HG03280 (cell line): ENCODE data around the gene CGREF1.
"Not testable (repeated sequence)": the region's sequence is repeated elsewhere in the genome, so short reads cannot be mapped to it uniquely, and the experiment has no call there.

Experiments used
- ATAC-seq: cut with Tn5 transposase; IDR thresholded peaks from one replicate; pipeline ENCODE4 v1.9.1; 2021; ENCODE audit warnings: mild to moderate bottlenecking, moderate library complexity; ENCODE audit not compliant: unreplicated experiment

Gene CGREF1

DNA sequence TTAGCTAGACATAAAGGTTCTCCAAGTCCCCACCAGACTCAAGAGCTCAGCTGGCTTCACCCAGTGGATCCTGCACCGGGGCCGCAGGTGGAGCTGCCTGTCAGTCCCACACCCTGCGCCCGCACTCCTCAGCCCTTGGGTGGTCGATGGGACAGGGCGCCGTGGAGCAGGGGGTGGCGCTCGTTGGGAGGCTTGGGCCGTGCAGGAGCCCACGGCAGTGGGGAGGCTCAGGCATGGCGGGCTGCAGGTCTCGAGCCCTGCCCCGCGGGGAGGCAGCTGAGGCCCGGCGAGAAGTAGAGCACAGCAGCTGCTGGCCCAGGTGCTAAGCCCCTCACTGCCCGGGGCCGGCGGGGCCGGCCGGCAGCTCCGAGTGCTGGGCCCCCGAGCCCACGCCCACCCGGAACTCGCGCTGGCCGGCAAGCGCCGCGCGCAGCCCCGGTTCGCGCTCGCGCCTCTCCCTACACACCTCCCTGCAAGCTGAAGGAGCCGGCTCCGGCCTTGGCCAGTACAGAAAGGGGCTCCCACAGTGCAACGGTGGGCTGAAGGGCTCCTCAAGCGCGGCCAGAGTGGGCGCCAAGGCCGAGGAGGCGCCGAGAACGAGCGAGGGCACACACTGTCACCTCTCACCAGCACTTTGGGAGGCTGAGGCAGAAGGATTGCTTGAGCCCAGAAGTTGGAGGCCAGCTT, 7.4 kb downstream of the CGREF1 start:
- not testable (repeated sequence) for ATAC-seq

DNA sequence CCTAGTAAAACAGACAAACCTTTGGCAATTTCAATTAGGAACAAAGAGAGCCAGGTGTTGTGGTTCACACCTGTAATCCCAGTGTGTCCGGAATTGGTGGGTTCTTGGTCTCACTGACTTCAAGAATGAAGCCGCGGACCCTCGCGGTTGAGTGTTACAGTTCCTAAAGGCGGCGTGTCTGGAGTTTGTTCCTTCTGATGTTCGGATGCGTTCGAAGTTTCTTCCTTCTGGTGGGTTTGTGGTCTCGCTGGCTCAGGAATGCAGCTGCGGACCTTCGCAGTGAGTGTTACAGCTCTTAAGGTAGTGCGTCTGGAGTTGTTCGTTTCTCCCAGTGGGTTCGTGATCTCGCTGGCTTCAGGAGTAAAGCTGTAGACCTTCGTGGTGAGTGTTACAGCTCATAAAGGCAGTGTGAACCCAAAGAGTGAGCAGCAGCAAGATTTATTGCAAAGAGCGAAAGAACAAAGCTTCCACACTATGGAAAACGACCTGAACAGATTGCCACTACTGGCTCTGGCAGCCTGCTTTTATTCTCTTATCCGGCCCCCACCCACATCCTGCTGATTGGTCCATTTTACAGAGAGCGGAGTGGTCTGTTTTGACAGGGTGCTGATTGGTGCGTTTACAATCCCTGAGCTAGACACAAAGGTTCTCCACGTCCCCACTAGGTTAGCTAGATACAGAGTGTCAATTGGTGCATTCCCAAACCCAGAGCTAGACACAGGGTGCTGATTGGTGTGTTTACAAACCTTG, 8.2 kb downstream of the CGREF1 start:
- ATAC-seq = not testable (repeated sequence)

DNA sequence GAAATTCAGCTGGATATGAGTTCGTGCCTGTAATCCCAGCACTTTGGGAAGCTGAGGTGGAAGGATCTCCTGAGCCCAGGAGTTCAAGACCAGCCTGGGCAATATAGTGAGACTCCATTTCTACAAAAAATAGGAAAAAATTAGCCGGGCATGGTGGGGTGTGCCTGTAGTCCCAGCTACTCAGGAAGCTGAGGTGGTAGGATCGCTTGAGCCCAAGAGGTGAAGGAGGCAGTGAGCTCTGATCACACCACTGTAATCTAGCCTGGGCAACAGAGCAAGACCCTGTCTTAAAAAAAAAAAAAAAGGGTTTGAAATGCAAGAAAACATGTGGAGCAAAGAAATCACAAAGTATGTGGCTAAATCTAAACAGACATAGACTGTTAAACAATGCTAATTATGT, 9.8 kb downstream of the CGREF1 start:
- ATAC-seq = no peak

DNA sequence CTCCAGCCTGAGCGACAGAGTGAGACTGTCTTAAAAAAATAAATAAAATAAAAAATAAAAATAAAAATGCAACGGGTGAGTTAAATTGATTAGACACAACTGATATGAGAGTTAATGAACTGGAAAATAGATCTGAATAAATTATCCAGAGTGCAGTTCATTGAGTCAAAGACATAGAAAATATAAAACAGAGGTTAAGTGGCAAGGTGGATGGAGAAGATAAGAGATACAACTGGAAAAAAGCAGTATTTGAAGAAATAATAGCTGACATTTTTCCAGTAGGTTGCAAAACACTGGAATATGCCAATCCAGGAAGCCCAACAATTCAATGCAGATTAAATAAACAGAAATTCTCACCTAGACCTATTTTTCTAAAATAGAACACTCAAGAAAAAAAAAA, 10.7 kb downstream of the CGREF1 start:
- no peak for ATAC-seq

DNA sequence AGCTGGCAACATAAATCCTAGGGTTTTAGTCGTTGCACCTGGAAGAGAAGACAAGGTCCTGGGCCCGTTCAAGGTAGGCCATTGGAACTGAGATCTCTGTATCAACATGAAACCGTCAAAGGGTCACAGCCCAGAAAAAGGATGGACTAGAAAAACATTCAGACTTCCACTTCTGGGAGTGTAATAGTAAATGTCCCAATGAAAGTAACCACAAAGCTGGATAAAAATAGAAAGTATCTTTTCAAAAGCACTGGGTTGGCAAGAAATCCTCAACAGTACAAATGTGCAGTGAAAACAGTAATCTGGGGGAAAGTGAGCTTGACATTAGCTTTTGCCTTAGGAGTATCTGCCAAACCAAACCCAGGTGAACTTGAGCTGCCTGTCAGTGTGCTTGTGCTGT, 12.9 kb downstream of the CGREF1 start:
- ATAC-seq = no peak

DNA sequence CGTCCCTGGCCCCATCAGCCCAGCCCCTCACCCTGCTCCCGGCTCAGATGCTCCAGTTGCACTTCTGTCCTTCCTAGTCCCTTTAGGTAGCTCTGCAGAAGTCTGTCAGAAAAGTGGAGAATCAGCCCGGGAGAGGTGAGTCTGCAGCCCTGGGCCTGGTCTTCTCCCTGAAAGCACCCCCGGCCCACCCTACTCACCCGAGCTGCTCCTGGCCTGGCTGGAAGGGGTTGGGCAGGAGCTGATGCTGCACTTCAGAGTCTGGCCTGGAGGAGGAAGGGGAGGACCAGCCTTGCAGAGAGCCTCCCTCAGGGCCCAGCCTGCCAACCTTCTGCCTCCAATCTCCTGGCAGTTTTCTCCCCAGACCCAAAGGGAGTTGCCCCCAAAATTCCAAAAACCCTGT, 16.6 kb downstream of the CGREF1 start:
- ATAC-seq = no peak

DNA sequence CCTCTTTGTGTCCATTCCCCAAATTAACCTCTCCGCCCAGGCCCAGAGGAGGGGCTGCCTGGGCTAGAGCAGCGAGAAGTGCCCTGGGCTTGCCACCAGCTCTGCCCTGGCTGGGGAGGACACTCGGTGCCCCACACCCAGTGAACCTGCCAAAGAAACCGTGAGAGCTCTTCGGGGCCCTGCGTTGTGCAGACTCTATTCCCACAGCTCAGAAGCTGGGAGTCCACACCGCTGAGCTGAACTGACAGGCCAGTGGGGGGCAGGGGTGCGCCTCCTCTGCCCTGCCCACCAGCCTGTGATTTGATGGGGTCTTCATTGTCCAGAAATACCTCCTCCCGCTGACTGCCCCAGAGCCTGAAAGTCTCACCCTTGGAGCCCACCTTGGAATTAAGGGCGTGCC, 18.9 kb downstream of the CGREF1 start:
- ATAC-seq = no peak

DNA sequence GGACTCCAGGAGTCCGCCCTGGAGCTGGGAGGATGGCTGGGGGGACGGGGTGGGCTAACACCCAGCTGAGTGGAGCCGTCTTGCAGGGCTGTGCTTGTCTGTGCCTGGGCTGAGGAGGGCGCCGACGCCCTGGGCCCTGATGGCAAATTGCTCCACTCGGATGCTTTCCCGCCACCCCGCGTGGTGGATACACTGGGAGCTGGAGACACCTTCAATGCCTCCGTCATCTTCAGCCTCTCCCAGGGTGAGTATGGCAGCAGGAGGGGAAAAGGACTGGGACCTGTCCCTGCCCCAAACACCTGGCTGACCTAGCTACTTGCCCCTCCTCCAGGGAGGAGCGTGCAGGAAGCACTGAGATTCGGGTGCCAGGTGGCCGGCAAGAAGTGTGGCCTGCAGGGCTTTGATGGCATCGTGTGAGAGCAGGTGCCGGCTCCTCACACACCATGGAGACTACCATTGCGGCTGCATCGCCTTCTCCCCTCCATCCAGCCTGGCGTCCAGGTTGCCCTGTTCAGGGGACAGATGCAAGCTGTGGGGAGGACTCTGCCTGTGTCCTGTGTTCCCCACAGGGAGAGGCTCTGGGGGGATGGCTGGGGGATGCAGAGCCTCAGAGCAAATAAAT, 19.5 kb downstream of the CGREF1 start:
- no peak for ATAC-seq

DNA sequence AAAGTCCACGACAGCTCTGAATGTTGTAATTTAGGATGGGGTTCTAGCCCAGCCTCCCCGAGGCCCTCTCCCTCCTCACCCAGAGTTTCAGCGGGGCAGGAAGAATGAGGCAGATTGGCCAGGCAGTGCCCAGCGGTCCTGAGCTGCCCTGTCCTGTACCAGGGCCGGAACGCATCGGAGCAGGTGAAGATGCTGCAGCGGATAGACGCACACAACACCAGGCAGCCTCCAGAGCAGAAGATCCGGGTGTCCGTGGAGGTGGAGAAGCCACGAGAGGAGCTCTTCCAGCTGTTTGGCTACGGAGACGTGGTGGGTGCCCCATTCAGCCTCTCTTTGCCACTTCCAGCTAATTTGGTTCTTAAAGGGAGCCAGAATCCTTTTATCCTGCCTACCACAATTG, 21.6 kb downstream of the CGREF1 start:
- no peak for ATAC-seq

DNA sequence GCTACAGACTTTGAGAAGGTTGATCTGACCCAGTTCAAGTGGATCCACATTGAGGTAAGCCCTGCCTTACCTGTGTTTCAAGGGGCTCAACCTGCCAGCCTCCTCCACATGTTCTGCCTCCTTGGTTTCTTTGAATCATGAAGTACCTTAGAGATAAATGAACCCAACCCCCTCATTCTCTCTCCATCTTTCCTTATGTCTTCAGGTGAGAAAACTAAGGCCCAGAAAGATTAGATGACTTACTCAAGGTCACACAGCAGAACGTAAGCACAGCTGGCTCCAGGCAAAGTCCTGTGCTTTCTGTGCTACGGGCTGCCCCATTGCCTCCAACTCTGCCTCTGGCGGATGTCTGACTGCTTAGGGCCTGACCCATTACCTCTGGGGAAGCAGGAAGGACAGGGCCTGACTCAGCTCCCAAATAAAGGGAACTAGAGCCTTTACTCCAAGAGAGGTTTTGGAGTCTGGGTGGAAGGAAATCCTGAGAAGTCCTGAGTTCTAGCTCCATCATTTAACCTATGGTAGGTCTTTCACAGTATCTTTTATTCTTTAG, 22.1 kb downstream of the CGREF1 start:
- no peak for ATAC-seq

DNA sequence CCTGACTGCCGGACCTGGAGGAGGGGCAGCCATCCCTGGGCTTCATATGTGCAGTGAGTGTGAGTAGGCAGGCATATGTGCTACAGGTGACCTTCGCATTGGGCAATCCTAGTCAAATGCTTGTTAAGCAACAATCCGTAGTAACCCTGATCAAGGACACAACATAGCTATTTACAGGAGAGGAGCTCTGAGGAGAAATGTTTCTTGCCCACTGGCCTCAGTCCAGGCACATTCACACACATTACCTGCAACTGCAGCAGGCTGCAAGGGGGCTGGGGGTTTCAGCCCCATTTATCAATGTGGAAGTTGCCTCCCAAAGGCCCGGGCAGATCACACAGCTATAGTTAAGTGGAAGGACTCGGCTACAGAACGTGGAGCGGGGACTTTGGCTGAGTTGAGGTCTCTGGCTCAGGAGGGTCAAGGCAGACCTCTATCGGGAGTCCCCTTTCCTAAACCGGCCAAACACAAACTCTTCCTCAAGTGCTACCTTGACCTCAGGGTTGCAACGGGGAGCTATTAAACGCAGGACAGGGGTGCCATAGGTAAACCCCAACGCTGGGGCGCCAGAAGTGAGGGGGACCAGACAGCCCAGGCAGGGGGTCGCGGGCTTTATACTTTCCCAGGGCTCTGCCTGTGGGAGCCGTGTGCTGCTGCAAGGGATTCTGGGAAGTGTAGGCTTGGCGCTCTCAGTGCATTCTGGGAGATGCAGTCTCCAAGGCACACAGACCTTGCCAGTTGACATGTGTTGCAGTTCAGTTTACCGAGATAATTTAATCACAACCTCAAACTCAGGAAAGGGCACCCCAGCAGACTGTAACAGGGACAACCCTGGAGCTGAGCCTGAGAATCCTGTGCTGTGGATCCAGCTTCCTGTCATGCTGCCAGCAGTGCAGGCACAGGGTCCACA, 22.9 kb downstream of the CGREF1 start:
- no peak for ATAC-seq

DNA sequence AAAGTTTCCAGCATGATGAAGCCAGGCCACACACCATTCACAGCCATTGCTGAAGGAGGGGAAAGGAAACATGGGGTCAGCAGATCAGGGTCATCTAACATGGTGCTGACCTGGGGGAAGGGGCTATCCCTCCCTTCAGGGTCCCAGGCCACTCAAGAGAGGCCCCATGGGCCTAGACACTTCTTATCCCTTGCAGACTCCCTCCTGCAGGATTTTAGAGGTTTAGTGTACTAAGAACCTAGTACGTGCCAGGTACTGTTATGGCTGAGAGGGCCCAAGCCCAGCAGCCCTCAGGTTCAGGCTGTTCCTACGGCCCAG, 23.5 kb downstream of the CGREF1 start:
- ATAC-seq = no peak

DNA sequence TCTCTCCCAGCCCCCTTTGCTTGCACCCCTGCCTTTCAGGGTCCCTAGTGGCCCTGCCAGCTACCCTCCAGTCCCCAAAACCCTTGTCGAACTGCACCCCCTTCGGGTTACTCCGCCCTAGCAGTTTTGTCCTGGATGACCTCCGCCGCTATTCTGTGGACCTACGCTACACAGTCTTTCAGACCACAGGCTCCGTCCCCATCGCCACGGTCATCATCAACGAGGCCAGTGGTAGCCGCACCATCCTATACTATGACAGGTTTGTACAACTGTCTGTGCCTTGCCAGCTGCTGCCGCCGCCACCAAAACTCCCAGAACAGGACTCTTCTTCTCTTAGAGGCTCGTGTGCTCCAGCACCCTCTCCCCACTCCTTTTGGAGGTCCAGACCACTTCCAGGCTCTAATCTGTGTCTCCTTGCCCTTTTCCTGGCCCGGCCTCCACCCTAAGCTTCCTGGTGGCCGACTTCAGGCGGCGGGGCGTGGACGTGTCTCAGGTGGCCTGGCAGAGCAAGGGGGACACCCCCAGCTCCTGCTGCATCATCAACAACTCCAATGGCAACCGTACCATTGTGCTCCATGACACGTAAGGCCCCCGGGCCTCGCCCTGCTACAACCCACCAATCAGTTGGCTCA, 24.5 kb downstream of the CGREF1 start:
- no peak for ATAC-seq

DNA sequence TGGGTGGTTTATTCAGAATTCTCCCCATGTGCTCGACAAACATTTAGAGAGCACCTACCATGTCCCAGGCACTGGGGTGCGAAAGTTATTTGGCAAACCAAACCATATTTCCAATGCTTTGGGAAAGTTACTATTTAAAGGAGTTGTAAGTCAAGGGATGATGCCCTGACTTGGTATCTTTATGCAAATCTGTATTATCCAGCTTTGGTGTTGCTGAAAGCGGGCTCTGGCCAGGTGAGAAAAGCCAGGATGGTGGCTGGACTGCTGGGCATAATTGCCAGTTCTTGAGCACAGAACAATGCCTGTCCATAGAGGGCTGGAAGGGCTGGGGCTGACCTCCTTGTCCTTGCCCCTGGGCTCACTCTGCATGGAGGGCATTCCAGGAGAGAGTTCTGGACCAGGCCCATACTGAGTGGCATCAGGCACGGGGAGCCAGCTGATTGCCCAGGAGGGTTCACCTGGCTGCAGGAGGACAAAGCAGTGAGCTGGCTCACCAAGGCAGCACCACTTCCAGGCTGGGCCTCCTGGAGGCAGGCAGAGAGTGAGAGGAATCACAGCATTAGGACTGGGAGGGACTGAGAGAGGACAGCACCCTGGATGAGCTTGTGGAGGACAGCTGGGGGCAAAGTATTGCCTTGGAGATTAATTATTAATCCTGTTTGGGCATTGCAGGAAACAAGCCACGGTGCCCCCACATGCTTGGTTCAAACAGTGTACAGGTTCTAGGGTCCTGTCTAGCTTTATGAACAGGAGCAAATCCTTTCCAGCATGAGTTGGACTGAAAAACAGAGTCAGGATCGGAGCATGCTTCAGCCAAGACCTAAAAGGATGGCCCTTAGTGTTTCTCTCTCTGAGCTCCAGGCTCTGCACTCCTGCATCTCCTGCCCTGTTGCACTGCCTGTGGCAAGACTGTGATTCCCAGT, 25.2 kb downstream of the CGREF1 start:
- no peak for ATAC-seq

DNA sequence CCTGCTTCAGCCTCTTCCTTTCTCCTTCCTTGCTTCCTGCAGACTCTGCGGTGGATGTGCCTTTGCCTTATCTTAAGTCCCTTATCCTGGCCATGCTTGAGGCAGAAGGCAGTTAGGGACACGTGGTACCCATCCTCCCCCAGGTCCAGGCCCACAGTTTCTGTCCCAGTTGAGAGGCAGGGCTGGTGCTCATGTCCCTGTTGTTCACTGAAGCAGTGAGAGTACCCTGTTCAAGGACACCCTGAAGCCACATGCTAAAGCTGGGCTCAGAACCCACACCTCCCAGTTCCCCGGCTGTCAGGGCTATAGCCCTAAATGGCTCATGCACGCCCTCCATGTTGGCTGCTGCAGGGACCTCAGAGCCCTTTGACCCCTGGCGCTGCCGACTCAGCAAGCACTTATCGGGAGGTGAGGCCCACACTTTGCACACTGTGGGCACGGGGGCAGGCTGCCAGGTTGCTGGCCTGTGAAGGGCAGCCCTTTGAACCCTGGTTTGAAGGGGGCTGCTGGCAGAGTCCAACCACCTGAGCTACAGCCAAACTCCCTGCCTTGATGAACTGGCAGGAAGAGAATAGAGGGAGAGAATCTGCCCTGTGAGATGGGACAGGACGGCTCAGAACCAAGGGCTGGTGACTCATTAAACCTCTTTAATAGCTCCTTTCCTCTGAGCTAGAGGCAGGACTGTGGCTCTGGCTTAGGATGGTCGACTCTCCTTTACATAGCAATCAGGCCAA, 26.1 kb downstream of the CGREF1 start:
- no peak for ATAC-seq

DNA sequence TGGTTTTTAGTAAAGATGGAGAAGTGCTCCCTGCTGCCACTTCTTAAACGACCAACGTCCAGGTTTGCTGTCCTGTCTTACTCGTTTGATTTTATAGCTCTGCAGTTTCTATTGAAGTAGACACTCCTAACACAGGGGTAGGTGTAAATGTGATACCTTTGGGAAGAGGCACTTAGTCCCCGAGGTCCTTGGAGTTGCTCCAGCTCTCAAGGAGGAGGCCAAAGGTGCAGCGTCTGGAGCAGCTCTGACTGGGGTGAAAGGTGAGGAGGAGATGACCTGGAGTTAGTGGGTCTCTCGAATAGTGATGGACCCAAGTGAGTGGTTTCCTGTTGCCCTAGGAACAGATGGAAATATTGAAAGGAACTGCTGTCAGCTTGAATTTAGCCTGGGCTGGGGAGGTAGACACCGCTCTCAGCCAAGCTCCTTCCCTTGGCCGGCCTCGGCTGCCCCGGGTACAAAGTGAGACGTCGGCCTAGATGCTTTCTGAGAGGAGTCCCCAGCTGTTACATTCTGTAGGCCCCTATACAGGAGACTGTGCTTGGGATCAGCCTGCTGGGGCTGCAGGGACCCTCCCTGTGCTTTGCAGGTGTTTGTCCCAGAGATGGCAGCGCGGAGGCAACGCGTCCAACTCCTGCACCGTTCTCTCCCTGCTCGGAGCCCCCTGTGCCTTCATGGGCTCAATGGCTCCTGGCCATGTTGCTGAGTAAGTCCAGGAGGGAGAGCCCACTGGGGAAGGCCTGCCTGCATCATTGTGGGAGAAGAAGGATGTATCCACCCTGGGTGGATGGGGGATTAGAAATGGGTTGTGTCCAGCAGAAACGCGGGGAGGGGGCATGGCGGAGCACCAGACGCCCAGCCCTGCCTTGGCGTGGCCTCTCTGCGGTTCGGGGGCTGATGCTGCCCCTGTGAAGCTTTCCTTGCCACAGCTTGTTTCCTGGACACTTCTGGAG, 26.9 kb downstream of the CGREF1 start:
- ATAC-seq = no peak

DNA sequence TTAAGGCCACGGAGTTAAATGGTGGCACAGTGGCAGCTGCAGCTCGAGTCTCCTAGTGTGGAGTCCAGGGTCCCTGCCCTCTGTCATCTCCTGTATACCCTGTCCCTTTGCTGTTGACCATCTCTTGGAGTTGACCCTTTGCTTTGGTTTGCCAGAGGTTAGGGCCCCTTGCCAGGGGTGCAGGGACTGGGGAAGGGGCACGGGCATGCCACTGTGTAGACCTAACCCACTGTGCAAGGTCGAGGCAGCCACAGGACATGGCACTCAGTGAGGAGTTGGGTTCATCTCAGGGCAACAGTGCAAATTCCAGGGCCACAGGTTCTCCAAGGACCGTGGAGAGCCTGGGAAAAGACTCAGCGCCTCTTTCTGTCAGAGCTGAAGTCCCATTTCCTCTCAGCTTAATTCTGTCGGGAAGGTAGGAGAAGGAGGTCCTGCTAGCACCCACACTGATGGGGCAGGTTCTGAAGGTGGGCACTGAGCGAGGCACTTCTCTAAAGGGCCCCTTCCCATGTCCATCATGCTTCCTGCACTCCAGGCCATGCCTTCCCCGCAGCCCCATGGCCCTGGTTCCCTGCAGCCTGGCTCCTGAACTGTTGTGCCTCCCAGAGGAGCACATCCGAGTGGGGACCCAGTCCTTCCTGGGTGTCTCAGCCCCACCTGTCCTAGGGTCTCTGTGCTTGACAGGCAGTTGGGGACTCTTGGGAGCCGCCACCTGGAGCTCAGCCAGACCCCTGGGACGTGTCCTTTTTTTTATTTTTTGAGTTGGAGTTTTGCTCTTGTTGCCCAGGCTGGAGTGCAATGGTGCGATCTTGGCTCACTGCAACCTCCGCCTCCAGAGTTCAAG, 29.6 kb downstream of the CGREF1 start:
- ATAC-seq = no peak
